H1 (cell line): ENCODE data around the gene RGL3.

Experiments
- EZH2 ChIP-seq: fragments of 200-600 bp; sonication (generic); IDR thresholded peaks from 2 replicates; pipeline ENCODE4 v1.7.1; 2012; ENCODE audit warnings: low read depth, mild to moderate bottlenecking, moderate library complexity, low read length, inconsistent platforms; ENCODE audit not compliant: severe bottlenecking
- HDAC6 ChIP-seq: IDR thresholded peaks from one replicate; pipeline ENCODE4 v1.7.1; 2012; ENCODE audit warnings: low read depth, mild to moderate bottlenecking, inconsistent platforms, low read length, moderate library complexity
- JUN ChIP-seq: IDR thresholded peaks from 2 replicates; pipeline ENCODE4 v1.6.1; 2011; ENCODE audit warnings: low read depth, mild to moderate bottlenecking, improper control_type of control experiment, low read length
- NRF1 ChIP-seq: IDR thresholded peaks from 2 replicates; pipeline ENCODE4 v1.6.1; 2011; ENCODE audit warnings: mild to moderate bottlenecking, low read depth, low read length, improper control_type of control experiment
- RFX5 ChIP-seq: IDR thresholded peaks from 2 replicates; pipeline ENCODE4 v1.6.1; 2011; ENCODE audit warnings: low read depth, low read length, improper control_type of control experiment, borderline replicate concordance
- SIN3A ChIP-seq, 2 experiments: IDR thresholded peaks in 1 of 2; conservative IDR thresholded peaks in 1 of 2; 2 replicates each; pipeline ENCODE4 v1.6.1; 2011 to 2012; ENCODE audit warnings: low read length in 2 of 2, improper control_type of control experiment in 1 of 2, low read depth in 1 of 2, mild to moderate bottlenecking in 1 of 2
- SP2 ChIP-seq: IDR thresholded peaks from 2 replicates; pipeline ENCODE4 v1.6.1; 2012; ENCODE audit warnings: mild to moderate bottlenecking, low read length, inconsistent platforms
- SUZ12 ChIP-seq: fragments of 200-600 bp; sonication (generic); IDR thresholded peaks from 2 replicates; pipeline ENCODE4 v1.6.1; 2012; ENCODE audit warnings: mild to moderate bottlenecking, inconsistent platforms, low read length, moderate library complexity, mixed read lengths
- TAF7 ChIP-seq: optimal IDR thresholded peaks from 2 replicates; pipeline ENCODE3; 2011; ENCODE audit warnings: low read depth, mild to moderate bottlenecking, inconsistent platforms, low read length, moderate library complexity, borderline replicate concordance
- TCF12 ChIP-seq: IDR thresholded peaks from 2 replicates; pipeline ENCODE4 v1.6.1; 2011; ENCODE audit warnings: low read depth, mild to moderate bottlenecking, low read length
- TF ChIP-seq, protein P1 (sequence below), 3 experiments: IDR thresholded peaks; 1 replicate in 2 of 3; 2 replicates in 1 of 3; pipeline versions ENCODE4 v1.5.1 to v1.6.1; 2011; ENCODE audit warnings: low read length in 3 of 3, mild to moderate bottlenecking in 3 of 3, inconsistent platforms in 2 of 3, low read depth in 1 of 3, moderate library complexity in 1 of 3; ENCODE audit not compliant: insufficient read depth in 1 of 3; ENCODE audit errors: control extremely low read depth in 1 of 3

DNA sequence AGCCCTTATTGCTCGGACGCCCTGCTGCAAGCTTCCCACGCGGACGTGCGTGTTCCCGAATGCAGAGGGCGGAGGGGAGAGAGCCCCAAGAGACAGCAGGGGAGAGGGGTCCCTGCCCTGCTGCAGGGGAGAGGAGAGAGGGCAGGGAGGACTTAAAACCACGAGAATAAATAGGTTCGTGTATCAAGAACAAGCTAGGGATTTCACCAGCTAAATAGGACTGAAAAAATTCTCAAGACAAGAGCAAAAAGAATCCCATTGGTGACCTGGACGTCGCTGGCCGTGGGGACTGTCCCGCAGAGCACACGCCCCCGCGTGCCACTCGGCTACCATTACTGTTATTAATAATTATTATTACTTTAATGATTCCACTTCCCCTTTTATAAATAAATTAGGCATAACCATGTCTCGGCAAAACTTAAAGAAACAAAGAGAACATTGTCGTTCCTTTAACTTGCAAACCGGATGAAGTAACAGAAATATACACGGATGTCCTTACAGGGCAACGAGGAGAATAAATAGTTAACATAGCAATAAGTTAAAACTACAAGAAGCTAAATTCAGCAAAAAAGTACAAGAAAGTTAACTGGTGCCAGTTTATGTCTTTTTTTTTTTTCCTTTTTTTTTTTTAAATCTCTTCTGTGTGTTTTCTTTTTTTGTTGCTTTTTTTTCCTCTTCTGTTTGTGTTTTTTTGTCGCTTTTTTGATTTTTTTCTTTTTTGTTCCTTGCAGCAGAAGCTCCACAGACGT lies 32.9 kb upstream of the RGL3 start:
- TF ChIP-seq RFX5 (no peak), SUZ12 (no peak), JUN (no peak), SIN3A (conservative IDR thresholded peaks at IDR 0.05 in 1 of 2, IDR thresholded peaks at IDR 0.05 in 1 of 2; ENCODE audit: low read depth in 1 of 2, low read length in 2 of 2) (no peak), SP2 (no peak), EZH2 (no peak), NRF1 (no peak), TAF7 (no peak), HDAC6 (no peak), TCF12 (no peak)
- TF ChIP-seq, protein P1, sequence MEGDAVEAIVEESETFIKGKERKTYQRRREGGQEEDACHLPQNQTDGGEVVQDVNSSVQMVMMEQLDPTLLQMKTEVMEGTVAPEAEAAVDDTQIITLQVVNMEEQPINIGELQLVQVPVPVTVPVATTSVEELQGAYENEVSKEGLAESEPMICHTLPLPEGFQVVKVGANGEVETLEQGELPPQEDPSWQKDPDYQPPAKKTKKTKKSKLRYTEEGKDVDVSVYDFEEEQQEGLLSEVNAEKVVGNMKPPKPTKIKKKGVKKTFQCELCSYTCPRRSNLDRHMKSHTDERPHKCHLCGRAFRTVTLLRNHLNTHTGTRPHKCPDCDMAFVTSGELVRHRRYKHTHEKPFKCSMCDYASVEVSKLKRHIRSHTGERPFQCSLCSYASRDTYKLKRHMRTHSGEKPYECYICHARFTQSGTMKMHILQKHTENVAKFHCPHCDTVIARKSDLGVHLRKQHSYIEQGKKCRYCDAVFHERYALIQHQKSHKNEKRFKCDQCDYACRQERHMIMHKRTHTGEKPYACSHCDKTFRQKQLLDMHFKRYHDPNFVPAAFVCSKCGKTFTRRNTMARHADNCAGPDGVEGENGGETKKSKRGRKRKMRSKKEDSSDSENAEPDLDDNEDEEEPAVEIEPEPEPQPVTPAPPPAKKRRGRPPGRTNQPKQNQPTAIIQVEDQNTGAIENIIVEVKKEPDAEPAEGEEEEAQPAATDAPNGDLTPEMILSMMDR (IDR thresholded peaks at IDR 0.05; ENCODE audit: control extremely low read depth in 1 of 3, insufficient read depth in 1 of 3, low read depth in 1 of 3, low read length in 3 of 3): no peak
